NB4 (cell line): ENCODE data around the gene PGBD5.

Experiments used
- POLR2A ChIP-seq: IDR thresholded peaks from 2 replicates; pipeline ENCODE4 v1.6.1; 2011; ENCODE audit warnings: mild to moderate bottlenecking; ENCODE audit not compliant: insufficient read length; ENCODE audit errors: extremely low read depth
- TF ChIP-seq, protein P1 (sequence below): IDR thresholded peaks from one replicate; pipeline ENCODE4 v1.5.1; 2012; ENCODE audit warnings: low read depth, low read length
- TF ChIP-seq, protein P2 (sequence below): IDR thresholded peaks from 2 replicates; pipeline ENCODE4 v1.6.1; 2011; ENCODE audit warnings: low read depth, low read length

DNA sequence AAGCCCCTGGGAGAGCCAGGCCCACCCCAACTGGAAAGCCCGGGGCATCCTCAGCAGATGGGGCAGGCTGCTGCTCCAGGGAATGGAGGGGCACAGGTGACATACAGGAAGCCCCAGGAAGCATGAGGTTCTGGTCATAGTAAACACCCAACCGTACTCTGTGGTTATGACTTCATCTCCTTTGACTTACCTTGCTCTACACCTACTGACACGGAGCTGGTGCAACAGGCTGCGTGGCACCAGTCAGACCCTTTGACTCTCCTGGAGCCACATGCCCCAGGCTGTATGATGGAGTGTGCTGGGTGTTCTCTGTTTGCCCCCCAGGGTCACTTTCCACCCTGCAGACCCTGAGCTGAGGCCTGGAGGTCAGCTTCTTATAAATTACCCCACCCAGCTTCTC, 72.1 kb downstream of the PGBD5 start:
- TF ChIP-seq, protein P1, sequence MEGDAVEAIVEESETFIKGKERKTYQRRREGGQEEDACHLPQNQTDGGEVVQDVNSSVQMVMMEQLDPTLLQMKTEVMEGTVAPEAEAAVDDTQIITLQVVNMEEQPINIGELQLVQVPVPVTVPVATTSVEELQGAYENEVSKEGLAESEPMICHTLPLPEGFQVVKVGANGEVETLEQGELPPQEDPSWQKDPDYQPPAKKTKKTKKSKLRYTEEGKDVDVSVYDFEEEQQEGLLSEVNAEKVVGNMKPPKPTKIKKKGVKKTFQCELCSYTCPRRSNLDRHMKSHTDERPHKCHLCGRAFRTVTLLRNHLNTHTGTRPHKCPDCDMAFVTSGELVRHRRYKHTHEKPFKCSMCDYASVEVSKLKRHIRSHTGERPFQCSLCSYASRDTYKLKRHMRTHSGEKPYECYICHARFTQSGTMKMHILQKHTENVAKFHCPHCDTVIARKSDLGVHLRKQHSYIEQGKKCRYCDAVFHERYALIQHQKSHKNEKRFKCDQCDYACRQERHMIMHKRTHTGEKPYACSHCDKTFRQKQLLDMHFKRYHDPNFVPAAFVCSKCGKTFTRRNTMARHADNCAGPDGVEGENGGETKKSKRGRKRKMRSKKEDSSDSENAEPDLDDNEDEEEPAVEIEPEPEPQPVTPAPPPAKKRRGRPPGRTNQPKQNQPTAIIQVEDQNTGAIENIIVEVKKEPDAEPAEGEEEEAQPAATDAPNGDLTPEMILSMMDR: no peak
- TF ChIP-seq, protein P2, sequence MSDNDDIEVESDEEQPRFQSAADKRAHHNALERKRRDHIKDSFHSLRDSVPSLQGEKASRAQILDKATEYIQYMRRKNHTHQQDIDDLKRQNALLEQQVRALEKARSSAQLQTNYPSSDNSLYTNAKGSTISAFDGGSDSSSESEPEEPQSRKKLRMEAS: no peak
- no peak for TF ChIP-seq POLR2A
